Activated CD4-positive, alpha-beta memory T cell treated with anti-CD3 and anti-CD28 coated beads for 36 hours (primary cell): ENCODE measurements around the gene DDX23. TPM values are rescaled to one million over a fixed set of nuclear protein-coding genes. Genes with fewer than 3 reads are reported as not detected.
A peak's percentile ranks its signal among the peaks of the same experiment; 100 is the strongest.
"Not testable (repeated sequence)": the region's sequence is repeated elsewhere in the genome, so short reads cannot be mapped to it uniquely, and the experiment has no call there.

Source experiments
- CTCF ChIA-PET: fragments of 350-600 bp; sonication (Branson Sonifier 250); formaldehyde crosslinking; loops from one replicate; lab custom pipeline; 2021; ENCODE audit warnings: antibody characterized with exemption, inconsistent platforms; lab: Charles Lee
- POLR2A ChIA-PET: fragments of 350-600 bp; sonication (Branson Sonifier 250); formaldehyde crosslinking; loops from one replicate; lab custom pipeline; 2021; ENCODE audit warnings: antibody characterized with exemption; lab: Charles Lee
- DNase-seq: peaks from one replicate; pipeline ENCODE4 v3.0.0-alpha.2; 2020
- H3K27ac Mint-ChIP-seq: one replicate; pipeline ENCODE4 v1.8.0; 2021; ENCODE audit warnings: mixed read lengths
- H3K27me3 Mint-ChIP-seq: one replicate; pipeline ENCODE4 v1.8.0; 2021; ENCODE audit warnings: mixed read lengths
- H3K36me3 Mint-ChIP-seq: one replicate; pipeline ENCODE4 v1.8.0; 2021; ENCODE audit warnings: mixed read lengths
- H3K4me1 Mint-ChIP-seq: one replicate; pipeline ENCODE4 v1.8.0; 2021; ENCODE audit warnings: low read depth, mixed read lengths
- H3K4me3 Mint-ChIP-seq: one replicate; pipeline ENCODE4 v1.8.0; 2021; ENCODE audit warnings: mild to moderate bottlenecking, mixed read lengths
- H3K9me3 Mint-ChIP-seq: one replicate; pipeline ENCODE4 v1.8.0; 2021; ENCODE audit warnings: mixed read lengths
- intact Hi-C: fragments of 100-400 bp; cut with micrococcal nuclease; formaldehyde crosslinking; loops from one replicate; pipeline ENCODE4 v1.15.1; 2023
- total RNA-seq, 2 experiments: library from RNA; stranded (reverse); gene quantifications; one replicate each; pipeline ENCODE4 v1.2.3, GENCODE V29; 2021

The DDX23 gene
- total RNA-seq, 2 experiments from 2014 or later = 119 to 121 TPM

DNA sequence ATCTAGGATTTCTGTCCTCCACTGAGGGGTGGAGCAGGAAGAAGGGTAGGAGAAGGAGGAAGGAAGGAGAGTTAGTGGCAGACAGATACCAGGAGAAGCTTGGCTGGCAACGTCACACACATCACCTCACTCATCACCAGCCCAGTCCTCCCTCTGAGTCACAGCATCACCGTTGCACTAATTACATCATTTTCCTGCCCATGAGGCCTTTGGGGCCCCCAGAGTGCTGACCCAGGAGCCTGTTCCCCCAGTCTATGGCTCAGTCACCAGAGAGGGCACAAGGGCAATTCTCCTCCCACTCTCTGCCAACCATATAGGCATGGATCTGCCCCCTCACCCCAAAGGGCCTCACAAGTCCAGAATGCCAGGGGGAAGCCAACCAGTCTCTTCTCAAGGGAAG is 9.1 kb upstream of the DDX23 start:
- POLR2A ChIA-PET = no interaction called here
- peaks cover 17% of the 10 kb centered on the region for H3K4me1 Mint-ChIP-seq
- intact Hi-C loops = no loop called here
- peak; percentile 25 for DNase-seq
- no peaks in the 10 kb centered on the region for H3K9me3 Mint-ChIP-seq
- H3K4me3 Mint-ChIP-seq = no peak overlapping the region
- H3K27me3 Mint-ChIP-seq = peaks cover 14% of the 10 kb centered on the region
- CTCF ChIA-PET = interaction anchor here (0.7 to 8.6 kb wide), 2 partner anchors 8 to 75 kb away, joined by 3 to 106 read pairs; partner anchors contain the start of gene DDX23
- H3K27ac Mint-ChIP-seq = no peak overlapping the region
- H3K36me3 Mint-ChIP-seq = no peaks in the 10 kb centered on the region

- H3K36me3 Mint-ChIP-seq, H3K9me3 Mint-ChIP-seq, DNase-seq, H3K4me3 Mint-ChIP-seq, H3K27ac Mint-ChIP-seq, POLR2A ChIA-PET, intact Hi-C loops: not testable (repeated sequence)
- CTCF ChIA-PET = interaction anchor here (0.7 to 0.9 kb wide), 2 partner anchors 43 to 76 kb away, joined by 3 read pairs; a partner anchor contains a TSS
- Mint-ChIP-seq H3K4me1 (peaks cover 10% of the 10 kb centered on the region), H3K27me3 (peaks cover 14% of the 10 kb centered on the region)
These were observed 8.3 kb upstream of the DDX23 start for GRCh38 chr12:48860236-48860635.

- intact Hi-C loops = no loop called here
- no peak overlapping the region for H3K27ac Mint-ChIP-seq
- no peaks in the 10 kb centered on the region for H3K9me3 Mint-ChIP-seq
- CTCF ChIA-PET = interaction anchor here (0.9 kb wide), 1 partner anchor 44 kb away, joined by 3 read pairs; a partner anchor contains a TSS
- H3K27me3 Mint-ChIP-seq = peaks cover 14% of the 10 kb centered on the region
- H3K4me3 Mint-ChIP-seq = no peak overlapping the region
- peaks cover 4% of the 10 kb centered on the region for H3K4me1 Mint-ChIP-seq
- H3K36me3 Mint-ChIP-seq = no peaks in the 10 kb centered on the region
- POLR2A ChIA-PET = no interaction called here
- no peak for DNase-seq
These were observed 7.6 kb upstream of the DDX23 start for GRCh38 chr12:48859607-48860006.

DNA sequence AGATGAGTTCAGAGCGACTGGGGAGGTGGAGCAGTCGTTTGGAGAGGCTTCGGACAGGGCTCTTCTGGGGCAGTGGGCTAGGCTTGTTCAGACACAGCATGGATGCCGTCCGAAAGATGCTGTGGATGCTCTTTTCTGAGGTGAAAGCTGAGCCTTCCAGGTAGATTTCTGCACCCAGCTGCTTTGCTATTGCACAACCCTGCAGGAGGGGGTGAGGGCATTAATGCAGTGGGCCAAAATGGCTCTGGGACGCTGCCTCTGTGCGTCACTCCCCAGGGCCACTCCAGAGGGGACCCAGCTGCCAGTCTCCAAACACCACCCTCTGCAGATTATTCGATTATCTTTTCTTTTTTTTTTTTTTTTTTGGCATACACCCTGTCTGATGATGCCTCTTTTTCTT is 6.1 kb upstream of the DDX23 start:
- Mint-ChIP-seq H3K9me3 (no peaks in the 10 kb centered on the region), H3K27ac (no peak overlapping the region), H3K4me3 (no peak overlapping the region), H3K27me3 (peaks cover 5% of the 10 kb centered on the region), H3K36me3 (no peaks in the 10 kb centered on the region), H3K4me1 (peaks cover 4% of the 10 kb centered on the region)
- ChIA-PET CTCF (interaction anchor here (2.4 to 9.0 kb wide), 3 partner anchors 33 to 130 kb away, joined by 7 to 204 read pairs (median 12); a partner anchor contains a TSS), POLR2A (no interaction called here)
- intact Hi-C loops = no loop called here
- DNase-seq = no peak

- H3K36me3 Mint-ChIP-seq = no peaks in the 10 kb centered on the region
- no peak overlapping the region for H3K4me3 Mint-ChIP-seq
- H3K4me1 Mint-ChIP-seq = peaks cover 9% of the 10 kb centered on the region
- intact Hi-C loops = no loop called here
- CTCF ChIA-PET = interaction anchor here (1.5 to 9.0 kb wide), 5 partner anchors 33 to 131 kb away, joined by 3 to 204 read pairs (median 7); a partner anchor contains a TSS
- POLR2A ChIA-PET = interaction anchor here (0.6 kb wide), 1 partner anchor 165 kb away, joined by 5 read pairs; no protein-coding TSS in a partner anchor
- H3K9me3 Mint-ChIP-seq = no peaks in the 10 kb centered on the region
- no peak for DNase-seq
- no peak overlapping the region for H3K27ac Mint-ChIP-seq
- H3K27me3 Mint-ChIP-seq = peaks cover 2% of the 10 kb centered on the region
These were observed 5.5 kb upstream of the DDX23 start for GRCh38 chr12:48857278-48857994.

DNA sequence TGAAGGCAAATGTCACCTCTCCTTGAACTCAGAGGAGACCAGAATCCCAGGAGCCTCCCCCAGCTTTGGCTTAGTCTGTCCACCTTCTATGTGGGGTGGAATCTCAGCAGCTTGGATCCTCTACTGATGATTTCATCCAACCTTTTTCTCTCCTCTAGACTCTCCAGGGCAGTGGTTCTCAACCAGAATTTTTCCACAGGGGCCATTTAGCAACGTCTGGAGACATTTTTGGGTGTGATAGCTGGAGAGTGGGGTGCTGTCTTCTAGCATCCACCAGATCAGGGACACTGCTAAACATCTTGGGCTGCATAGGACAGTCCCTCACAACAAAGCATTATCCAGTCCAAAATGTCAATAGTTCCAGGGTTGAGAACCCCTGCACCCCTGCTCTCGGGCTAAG is 4.4 kb upstream of the DDX23 start:
- Mint-ChIP-seq H3K27me3 (no peaks in the 10 kb centered on the region), H3K4me1 (peaks cover 9% of the 10 kb centered on the region), H3K36me3 (peaks cover 2% of the 10 kb centered on the region), H3K9me3 (no peaks in the 10 kb centered on the region), H3K27ac (no peak overlapping the region), H3K4me3 (no peak overlapping the region)
- intact Hi-C loops = no loop called here
- ChIA-PET POLR2A (interaction anchor here (1.3 kb wide), 1 partner anchor 10 kb away, joined by 4 read pairs; no protein-coding TSS in a partner anchor), CTCF (interaction anchor here (0.6 to 9.0 kb wide), 6 partner anchors 34 to 207 kb away, joined by 3 to 204 read pairs (median 6); a partner anchor contains a TSS)
- no peak for DNase-seq

GRCh38 chr12:48854932-48855331 is 3.0 kb upstream of the DDX23 start:
- H3K9me3 Mint-ChIP-seq, H3K27ac Mint-ChIP-seq, H3K36me3 Mint-ChIP-seq, DNase-seq, H3K4me3 Mint-ChIP-seq, H3K27me3 Mint-ChIP-seq: not testable (repeated sequence)
- intact Hi-C loops = loop anchor here (5.0 kb wide), 1 partner anchor 173 kb away; the partner anchor contains the start of gene KANSL2
- ChIA-PET CTCF (interaction anchor here (3.6 to 9.0 kb wide), 5 partner anchors 10 to 123 kb away, joined by 36 to 204 read pairs (median 106); partner anchors contain the start of genes RND1 and WNT1), POLR2A (interaction anchor here (3.4 kb wide), 1 partner anchor 10 kb away, joined by 27 read pairs; the partner anchor contains the start of gene RND1)
- H3K4me1 Mint-ChIP-seq = peaks cover 20% of the 10 kb centered on the region

- intact Hi-C loops = loop anchor here (5.0 kb wide), 1 partner anchor 172 kb away; the partner anchor contains the start of gene KANSL2
- H3K4me3 Mint-ChIP-seq = no peak overlapping the region
- no peak overlapping the region for H3K27ac Mint-ChIP-seq
- H3K4me1 Mint-ChIP-seq = peaks cover 24% of the 10 kb centered on the region
- H3K9me3 Mint-ChIP-seq = no peaks in the 10 kb centered on the region
- POLR2A ChIA-PET = interaction anchor here (3.4 kb wide), 1 partner anchor 10 kb away, joined by 27 read pairs; the partner anchor contains the start of gene RND1
- H3K36me3 Mint-ChIP-seq = peaks cover 12% of the 10 kb centered on the region
- no peaks in the 10 kb centered on the region for H3K27me3 Mint-ChIP-seq
- no peak for DNase-seq
- CTCF ChIA-PET = interaction anchor here (3.6 to 9.0 kb wide), 7 partner anchors 10 to 124 kb away, joined by 36 to 204 read pairs (median 68); partner anchors contain the start of genes FKBP11, RND1 and WNT1
These were observed 2.5 kb upstream of the DDX23 start for GRCh38 chr12:48854488-48854887.

DNA sequence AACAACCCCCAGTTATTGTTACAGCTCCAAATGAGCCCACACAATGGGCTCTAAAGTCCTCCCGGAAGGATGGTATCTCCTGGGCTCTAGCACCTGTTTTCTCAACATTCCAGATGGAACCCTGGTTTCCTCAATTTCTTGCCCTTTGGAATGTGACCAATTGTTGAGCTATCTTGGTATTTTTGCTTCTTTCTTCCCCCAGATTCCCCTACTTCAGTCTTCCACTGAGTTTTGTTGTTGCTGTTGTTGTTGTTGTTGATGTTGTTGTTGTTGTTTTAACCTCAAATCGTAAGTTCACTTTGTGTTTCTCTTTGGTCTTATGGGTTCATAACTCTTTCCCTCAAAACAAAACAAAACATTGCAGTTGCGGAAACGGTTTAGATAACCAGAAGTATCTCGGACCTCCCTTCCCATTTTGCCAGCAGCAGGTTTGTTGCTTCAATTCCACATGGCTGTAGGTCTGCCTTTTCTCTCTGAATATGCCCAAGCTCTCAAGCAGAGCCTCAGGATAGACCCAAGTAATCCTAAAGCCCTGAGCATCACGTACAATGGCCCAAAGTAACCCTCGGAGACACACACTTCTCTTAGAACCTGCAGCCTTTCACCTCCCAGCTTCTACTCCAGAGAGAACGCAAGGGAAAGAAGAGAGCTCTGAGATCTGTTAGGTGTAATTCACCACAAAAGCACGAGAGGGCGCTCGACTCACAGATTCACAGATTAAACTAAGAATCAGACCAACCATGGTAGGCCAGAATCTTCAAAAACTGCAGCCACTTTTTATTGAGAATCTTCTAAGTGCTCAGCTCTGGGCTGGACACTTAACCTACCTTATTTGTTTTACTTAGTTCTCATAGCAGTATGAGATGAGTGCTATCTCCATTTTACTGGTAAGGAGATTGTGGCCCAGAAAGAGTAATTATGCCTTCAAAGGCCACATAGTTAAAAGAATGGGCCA is 1.0 kb upstream of the DDX23 start:
- intact Hi-C loops = loop anchor here (1.0 to 5.0 kb wide), 12 partner anchors 12 to 336 kb away; partner anchors contain the start of genes CCNT1, KANSL2, PRKAG1 and RND1
- Mint-ChIP-seq H3K4me3 (peak overlapping the region; percentile 97), H3K9me3 (no peaks in the 10 kb centered on the region), H3K27me3 (no peaks in the 10 kb centered on the region), H3K4me1 (peaks cover 28% of the 10 kb centered on the region), H3K36me3 (peaks cover 12% of the 10 kb centered on the region), H3K27ac (peak overlapping the region; percentile 97)
- DNase-seq = peak; percentile 93
- ChIA-PET CTCF (interaction anchor here (0.5 to 9.0 kb wide), 54 partner anchors 9 to 416 kb away, joined by 3 to 204 read pairs (median 6); partner anchors contain the start of genes ARF3, DDN, FKBP11 and PRKAG1), POLR2A (interaction anchor here (0.8 to 3.4 kb wide), 9 partner anchors 12 to 279 kb away, joined by 3 to 27 read pairs (median 4); partner anchors contain the start of genes ARF3, CACNB3, RND1 and TUBA1B)

- intact Hi-C loops, H3K9me3 Mint-ChIP-seq, POLR2A ChIA-PET, H3K27me3 Mint-ChIP-seq, CTCF ChIA-PET, H3K4me3 Mint-ChIP-seq, DNase-seq, H3K27ac Mint-ChIP-seq, H3K4me1 Mint-ChIP-seq: not testable (repeated sequence)
- peaks cover 34% of the 10 kb centered on the region for H3K36me3 Mint-ChIP-seq
These were observed 9.9 kb downstream of the DDX23 start for GRCh38 chr12:48842021-48842420.

GRCh38 chr12:48838048-48838447 is 13.9 kb downstream of the DDX23 start:
- Mint-ChIP-seq H3K27ac (no peak overlapping the region), H3K4me1 (no peaks in the 10 kb centered on the region), H3K4me3 (no peak overlapping the region), H3K27me3 (no peaks in the 10 kb centered on the region), H3K9me3 (no peaks in the 10 kb centered on the region), H3K36me3 (peaks cover 41% of the 10 kb centered on the region)
- ChIA-PET POLR2A (no interaction called here), CTCF (no interaction called here)
- no peak for DNase-seq
- intact Hi-C loops = no loop called here
